ENCODE data around the gene RELA. TPM values are rescaled to one million over a fixed set of nuclear protein-coding genes. Genes with fewer than 3 reads are reported as not detected.
"Not testable (repeated sequence)": the region's sequence is repeated elsewhere in the genome, so short reads cannot be mapped to it uniquely, and the experiment has no call there.

The RELA gene
- total RNA-seq, 2 donors from 2014 or later = 116 to 121 TPM

GRCh38 chr11:65696802-65697552 is 34.3 kb upstream of the RELA start:
- no peaks in the 10 kb centered on the region for H3K27me3 Mint-ChIP-seq (ENCODE audit: low read depth)
- no peak overlapping the region for H3K4me3 Mint-ChIP-seq
- no peak for DNase-seq
- no peaks in the 10 kb centered on the region for H3K4me1 Mint-ChIP-seq (ENCODE audit: low read depth)
- H3K27ac Mint-ChIP-seq = no peak overlapping the region
- no peaks in the 10 kb centered on the region for H3K9me3 Mint-ChIP-seq
- no peak for ATAC-seq (replicated peaks in 1 of 2)
- H3K36me3 Mint-ChIP-seq (ENCODE audit: insufficient read depth in 2 of 2) = no peaks in the 10 kb centered on the region

GRCh38 chr11:65695459-65696241 is 32.9 kb upstream of the RELA start:
- Mint-ChIP-seq H3K9me3 (no peaks in the 10 kb centered on the region), H3K27me3 (ENCODE audit: low read depth) (no peaks in the 10 kb centered on the region), H3K27ac (no peak overlapping the region), H3K4me3 (no peak overlapping the region), H3K36me3 (ENCODE audit: insufficient read depth in 2 of 2) (no peaks in the 10 kb centered on the region), H3K4me1 (ENCODE audit: low read depth) (no peaks in the 10 kb centered on the region)
- ATAC-seq (replicated peaks in 1 of 2) (no peak), DNase-seq (no peak)

- DNase-seq (no peak), ATAC-seq (replicated peaks in 1 of 2) (no peak)
- H3K4me3 Mint-ChIP-seq = no peak overlapping the region
- H3K36me3 Mint-ChIP-seq (ENCODE audit: insufficient read depth in 2 of 2) = no peaks in the 10 kb centered on the region
- no peaks in the 10 kb centered on the region for H3K27me3 Mint-ChIP-seq (ENCODE audit: low read depth)
- H3K27ac Mint-ChIP-seq = no peak overlapping the region
- H3K9me3 Mint-ChIP-seq = no peaks in the 10 kb centered on the region
- no peaks in the 10 kb centered on the region for H3K4me1 Mint-ChIP-seq (ENCODE audit: low read depth)
Observed at GRCh38 chr11:65692367-65692766, 29.7 kb upstream of the RELA start.

GRCh38 chr11:65691847-65692246 is 29.1 kb upstream of the RELA start:
- not testable (repeated sequence) for H3K27ac Mint-ChIP-seq; H3K4me1 Mint-ChIP-seq (ENCODE audit: low read depth); DNase-seq; H3K36me3 Mint-ChIP-seq (ENCODE audit: insufficient read depth in 2 of 2); ATAC-seq (replicated peaks in 1 of 2); H3K9me3 Mint-ChIP-seq; H3K27me3 Mint-ChIP-seq (ENCODE audit: low read depth); H3K4me3 Mint-ChIP-seq

- Mint-ChIP-seq H3K27me3 (ENCODE audit: low read depth) (peaks cover 18% of the 10 kb centered on the region), H3K9me3 (no peaks in the 10 kb centered on the region), H3K27ac (no peak overlapping the region), H3K4me3 (no peak overlapping the region), H3K36me3 (ENCODE audit: insufficient read depth in 2 of 2) (no peaks in the 10 kb centered on the region), H3K4me1 (ENCODE audit: low read depth) (no peaks in the 10 kb centered on the region)
- DNase-seq (no peak), ATAC-seq (replicated peaks in 1 of 2) (no peak)
Observed at GRCh38 chr11:65685981-65686380, 23.3 kb upstream of the RELA start.

- H3K4me3 Mint-ChIP-seq; ATAC-seq (replicated peaks in 1 of 2); H3K36me3 Mint-ChIP-seq (ENCODE audit: insufficient read depth in 2 of 2); H3K27ac Mint-ChIP-seq; DNase-seq; H3K9me3 Mint-ChIP-seq; H3K4me1 Mint-ChIP-seq (ENCODE audit: low read depth): not testable (repeated sequence)
- H3K27me3 Mint-ChIP-seq (ENCODE audit: low read depth) = peaks cover 18% of the 10 kb centered on the region
Observed at GRCh38 chr11:65683480-65683879, 20.8 kb upstream of the RELA start.

- no peaks in the 10 kb centered on the region for H3K4me1 Mint-ChIP-seq (ENCODE audit: low read depth)
- H3K27me3 Mint-ChIP-seq (ENCODE audit: low read depth) = peaks cover 18% of the 10 kb centered on the region
- H3K9me3 Mint-ChIP-seq = no peaks in the 10 kb centered on the region
- no peak overlapping the region for H3K4me3 Mint-ChIP-seq
- H3K36me3 Mint-ChIP-seq (ENCODE audit: insufficient read depth in 2 of 2) = no peaks in the 10 kb centered on the region
- H3K27ac Mint-ChIP-seq = no peak overlapping the region
- DNase-seq (no peak), ATAC-seq (replicated peaks in 1 of 2) (no peak)
Observed at GRCh38 chr11:65680192-65680743, 17.6 kb upstream of the RELA start.

GRCh38 chr11:65672982-65673381 is 10.3 kb upstream of the RELA start:
- Mint-ChIP-seq H3K4me1 (ENCODE audit: low read depth) (peaks cover 6% of the 10 kb centered on the region), H3K27ac (no peak overlapping the region), H3K9me3 (no peaks in the 10 kb centered on the region), H3K4me3 (no peak overlapping the region), H3K36me3 (ENCODE audit: insufficient read depth in 2 of 2) (no peaks in the 10 kb centered on the region), H3K27me3 (ENCODE audit: low read depth) (no peaks in the 10 kb centered on the region)
- ATAC-seq (replicated peaks in 1 of 2) (no peak), DNase-seq (no peak)

- H3K4me1 Mint-ChIP-seq (ENCODE audit: low read depth) = peaks cover 6% of the 10 kb centered on the region
- H3K27me3 Mint-ChIP-seq (ENCODE audit: low read depth) = no peaks in the 10 kb centered on the region
- no peaks in the 10 kb centered on the region for H3K9me3 Mint-ChIP-seq
- no peaks in the 10 kb centered on the region for H3K36me3 Mint-ChIP-seq (ENCODE audit: insufficient read depth in 2 of 2)
- no peak for DNase-seq
- no peak overlapping the region for H3K27ac Mint-ChIP-seq
- peak; percentile 25 to 49 for ATAC-seq (replicated peaks in 1 of 2)
- H3K4me3 Mint-ChIP-seq = no peak overlapping the region
Observed at GRCh38 chr11:65672180-65672860, 9.6 kb upstream of the RELA start.

GRCh38 chr11:65663639-65664200 is 1.0 kb upstream of the RELA start:
- Mint-ChIP-seq H3K4me3 (peak overlapping the region; percentile 93 to 95), H3K36me3 (ENCODE audit: insufficient read depth in 2 of 2) (peaks cover 13 to 18% of the 10 kb centered on the region in 2 donors), H3K9me3 (no peaks in the 10 kb centered on the region), H3K4me1 (ENCODE audit: low read depth) (peaks cover 39% of the 10 kb centered on the region), H3K27me3 (ENCODE audit: low read depth) (no peaks in the 10 kb centered on the region), H3K27ac (peak overlapping the region; percentile 89)
- DNase-seq (peak; percentile 61 to 64), ATAC-seq (replicated peaks in 1 of 2) (peak; percentile 26 to 37)

- ATAC-seq (replicated peaks in 1 of 2) = peak; percentile 23 to 30
- no peak for DNase-seq
- Mint-ChIP-seq H3K36me3 (ENCODE audit: insufficient read depth in 2 of 2) (peaks cover 17 to 24% of the 10 kb centered on the region in 2 donors), H3K27ac (peak overlapping the region; percentile 83), H3K9me3 (no peaks in the 10 kb centered on the region), H3K27me3 (ENCODE audit: low read depth) (no peaks in the 10 kb centered on the region), H3K4me3 (peak overlapping the region; percentile 80 to 88), H3K4me1 (ENCODE audit: low read depth) (peaks cover 44% of the 10 kb centered on the region)
Observed at GRCh38 chr11:65662247-65662798, 393 bp downstream of the RELA start.

- H3K4me3 Mint-ChIP-seq = peak overlapping the region; percentile 80 to 88
- ATAC-seq (replicated peaks in 1 of 2) (no peak), DNase-seq (no peak)
- H3K9me3 Mint-ChIP-seq = no peaks in the 10 kb centered on the region
- H3K4me1 Mint-ChIP-seq (ENCODE audit: low read depth) = peaks cover 50% of the 10 kb centered on the region
- H3K36me3 Mint-ChIP-seq (ENCODE audit: insufficient read depth in 2 of 2) = peaks cover 21 to 28% of the 10 kb centered on the region in 2 donors
- no peaks in the 10 kb centered on the region for H3K27me3 Mint-ChIP-seq (ENCODE audit: low read depth)
- peak overlapping the region; percentile 83 for H3K27ac Mint-ChIP-seq
Observed at GRCh38 chr11:65661599-65662246, 993 bp downstream of the RELA start.
